NCI-H2196 (cell line): ENCODE measurements around the gene ZNF12.
"Not testable (repeated sequence)": the region's sequence is repeated elsewhere in the genome, so short reads cannot be mapped to it uniquely, and the experiment has no call there.

Experiments
- DNase-seq: peaks from one replicate; lab custom pipeline; 2025; ENCODE audit not compliant: unreplicated experiment; lab: John Stamatoyannopoulos, UW

The ZNF12 gene

GRCh38 chr7:6706666-6707407 is at the start of gene ZNF12:
ZNF12 (minus strand) TSS chr7:6706947; CDS start chr7:6705173, 1,774 bp downstream.
- peak; percentile 94 for DNase-seq

- DNase-seq: not testable (repeated sequence)
Measured at GRCh38 chr7:6753964-6754363, 47.2 kb upstream of the ZNF12 start, which contains the start of gene RSPH10B2. RSPH10B2 (plus strand) TSS chr7:6754103; CDS start chr7:6757678, 3,575 bp downstream.

GRCh38 chr7:6750173-6750572 is 43.4 kb upstream of the ZNF12 start:
- not testable (repeated sequence) for DNase-seq

- not testable (repeated sequence) for DNase-seq
Measured at GRCh38 chr7:6749335-6749734, 42.6 kb upstream of the ZNF12 start.

- not testable (repeated sequence) for DNase-seq
Measured at GRCh38 chr7:6744410-6745100, 37.8 kb upstream of the ZNF12 start.

- DNase-seq: not testable (repeated sequence)
Measured at GRCh38 chr7:6738415-6738814, 31.7 kb upstream of the ZNF12 start.

- DNase-seq: no peak
Measured at GRCh38 chr7:6730343-6730633, 23.5 kb upstream of the ZNF12 start.

- DNase-seq: peak; percentile 86
Measured at GRCh38 chr7:6729492-6730342, 23.0 kb upstream of the ZNF12 start.

GRCh38 chr7:6728893-6729491 is 22.2 kb upstream of the ZNF12 start:
- not testable (repeated sequence) for DNase-seq

- no peak for DNase-seq
Measured at GRCh38 chr7:6727663-6728062, 20.9 kb upstream of the ZNF12 start.

GRCh38 chr7:6726341-6726740 is 19.6 kb upstream of the ZNF12 start:
- not testable (repeated sequence) for DNase-seq

GRCh38 chr7:6725003-6725402 is 18.3 kb upstream of the ZNF12 start:
- DNase-seq: no peak

- DNase-seq: not testable (repeated sequence)
Measured at GRCh38 chr7:6724351-6724750, 17.6 kb upstream of the ZNF12 start.

GRCh38 chr7:6718124-6718523 is 11.4 kb upstream of the ZNF12 start:
- no peak for DNase-seq

- not testable (repeated sequence) for DNase-seq
Measured at GRCh38 chr7:6715898-6716297, 9.2 kb upstream of the ZNF12 start.

- DNase-seq: no peak
Measured at GRCh38 chr7:6714360-6714759, 7.6 kb upstream of the ZNF12 start.

GRCh38 chr7:6709808-6710207 is 3.1 kb upstream of the ZNF12 start:
- no peak for DNase-seq

GRCh38 chr7:6708304-6708703 is 1.6 kb upstream of the ZNF12 start:
- no peak for DNase-seq

GRCh38 chr7:6705959-6706665 is 635 bp downstream of the ZNF12 start:
- DNase-seq: no peak

GRCh38 chr7:6701860-6702259 is 4.9 kb downstream of the ZNF12 start:
- no peak for DNase-seq

- no peak for DNase-seq
Measured at GRCh38 chr7:6700793-6701192, 6.0 kb downstream of the ZNF12 start.
